GM21786 (cell line): Measurements from ENCODE around the gene TINAG.
A peak's percentile ranks its signal among the peaks of the same experiment; 100 is the strongest.

Experiments
- ATAC-seq: cut with Tn5 transposase; IDR thresholded peaks from one replicate; pipeline ENCODE4 v1.9.1; 2021; ENCODE audit not compliant: unreplicated experiment

Gene TINAG

GRCh38 chr6:54426995-54427394, 118.8 kb downstream of the TINAG start:
- ATAC-seq: no peak

- ATAC-seq: no peak
These were observed 119.2 kb downstream of the TINAG start for GRCh38 chr6:54427396-54427937.

GRCh38 chr6:54428431-54428830, 120.2 kb downstream of the TINAG start:
- ATAC-seq: peak; percentile 88

- no peak for ATAC-seq
These were observed 123.2 kb downstream of the TINAG start for GRCh38 chr6:54431466-54431865.
